T-helper 1 cell treated with Interleukin-12 subunit alpha and Interleukin-12 subunit beta and Interleukin-4 antibody, amounts not matched to agents 30 ng/mL and 1 ng/mL, for 36 hours (primary cell): Measurements from ENCODE around the gene THY1. TPM values are rescaled to one million over a fixed set of nuclear protein-coding genes. Genes with fewer than 3 reads are reported as not detected.
"Not testable (repeated sequence)": the region's sequence is repeated elsewhere in the genome, so short reads cannot be mapped to it uniquely, and the experiment has no call there.

Source experiments
- intact Hi-C: fragments of 100-400 bp; cut with micrococcal nuclease; formaldehyde crosslinking; loops from one replicate; pipeline ENCODE4 v1.15.1; 2024
- total RNA-seq: library from RNA; stranded (reverse); gene quantifications from 2 replicates; pipeline ENCODE4 v1.2.3, GENCODE V29; 2022

Gene THY1
- total RNA-seq, 1 donor from 2014 or later: 3.5 TPM

- intact Hi-C loops: no loop called here
Measured at GRCh38 chr11:119418759-119419158, 4.2 kb downstream of the THY1 start.

- intact Hi-C loops: no loop called here
Measured at GRCh38 chr11:119417726-119418540, 5.0 kb downstream of the THY1 start.

GRCh38 chr11:119416606-119417580, 6.1 kb downstream of the THY1 start:
- intact Hi-C loops: no loop called here

DNA sequence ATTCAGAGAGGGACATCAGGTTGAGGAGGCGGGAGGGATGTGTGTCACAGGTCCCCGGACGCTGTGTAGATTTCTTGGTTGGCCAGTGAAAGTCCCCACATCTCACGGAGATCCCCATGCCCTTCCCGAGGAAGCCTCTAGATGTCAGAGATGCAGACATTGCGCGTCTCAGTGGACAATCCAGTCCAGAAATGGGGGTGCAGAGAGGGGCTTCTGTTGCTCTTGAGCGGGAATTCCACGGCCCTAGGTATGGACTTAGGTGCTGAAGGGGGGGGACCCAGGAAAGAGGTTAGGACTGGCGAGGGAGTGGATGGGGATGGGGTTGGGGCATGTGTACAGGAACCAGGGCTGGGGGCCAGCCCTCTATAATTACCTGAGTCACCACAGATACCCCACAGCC, 7.0 kb downstream of the THY1 start:
- intact Hi-C loops: no loop called here

DNA sequence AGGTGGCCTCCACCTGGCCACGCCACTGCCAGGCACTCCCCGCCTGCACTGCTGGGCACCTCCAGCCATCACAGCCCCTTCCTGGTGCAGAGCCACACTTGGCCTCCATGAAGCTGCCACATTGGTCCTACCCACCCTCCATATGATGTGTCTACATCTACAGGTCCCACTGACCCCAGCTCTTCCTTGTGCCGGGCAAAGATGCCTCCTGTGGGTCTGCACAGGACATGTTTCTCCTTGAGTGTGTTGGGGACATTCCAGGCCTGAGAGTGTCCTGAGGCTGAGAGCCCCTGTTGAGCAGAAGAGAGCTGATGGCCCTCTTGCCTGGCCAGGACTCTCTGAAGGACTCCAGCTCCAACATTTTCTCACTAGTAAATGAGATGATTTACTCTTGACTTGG, 7.5 kb downstream of the THY1 start:
- intact Hi-C loops: no loop called here

DNA sequence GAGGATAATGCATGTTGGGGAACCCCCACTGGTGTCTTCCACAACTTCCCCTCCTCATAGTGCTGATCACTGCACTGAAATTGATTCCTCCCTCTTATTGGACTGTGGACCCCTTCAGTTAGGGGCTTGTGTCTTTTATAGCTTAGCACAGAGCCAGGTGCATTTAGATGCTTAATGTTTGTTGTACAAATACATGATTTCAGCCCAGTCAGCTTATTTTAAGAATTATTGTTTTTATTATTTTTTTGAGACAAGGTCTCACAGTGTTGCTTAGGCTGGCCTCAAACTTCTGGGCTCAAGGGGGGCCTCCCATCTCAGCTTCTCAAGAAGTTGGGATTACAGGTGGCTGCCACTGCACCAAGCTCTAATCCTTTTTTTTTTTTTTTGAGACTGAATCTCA, 8.2 kb downstream of the THY1 start:
- intact Hi-C loops: no loop called here

DNA sequence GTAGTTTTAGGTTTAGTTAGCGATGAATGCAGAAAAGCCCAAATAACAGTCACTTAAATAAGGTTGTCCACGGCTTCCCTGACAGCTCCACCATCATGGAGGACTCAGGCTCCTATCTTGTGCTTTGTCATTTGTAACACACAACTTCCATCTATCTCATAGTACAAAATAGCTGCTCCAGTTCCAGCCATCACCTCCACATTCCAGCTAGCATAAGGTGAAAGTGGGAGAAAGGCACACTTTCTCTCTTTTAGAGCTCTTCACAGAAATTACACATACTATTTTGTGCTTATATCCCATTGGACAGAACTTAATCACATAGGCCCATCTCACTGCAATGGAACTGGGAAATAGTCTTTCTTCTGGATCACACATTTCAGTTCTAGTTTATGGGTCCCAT, 8.7 kb downstream of the THY1 start:
- intact Hi-C loops: no loop called here

- intact Hi-C loops: no loop called here
Measured at GRCh38 chr11:119412072-119412471, 10.9 kb downstream of the THY1 start.

GRCh38 chr11:119410501-119410900, 12.5 kb downstream of the THY1 start:
- intact Hi-C loops: no loop called here

DNA sequence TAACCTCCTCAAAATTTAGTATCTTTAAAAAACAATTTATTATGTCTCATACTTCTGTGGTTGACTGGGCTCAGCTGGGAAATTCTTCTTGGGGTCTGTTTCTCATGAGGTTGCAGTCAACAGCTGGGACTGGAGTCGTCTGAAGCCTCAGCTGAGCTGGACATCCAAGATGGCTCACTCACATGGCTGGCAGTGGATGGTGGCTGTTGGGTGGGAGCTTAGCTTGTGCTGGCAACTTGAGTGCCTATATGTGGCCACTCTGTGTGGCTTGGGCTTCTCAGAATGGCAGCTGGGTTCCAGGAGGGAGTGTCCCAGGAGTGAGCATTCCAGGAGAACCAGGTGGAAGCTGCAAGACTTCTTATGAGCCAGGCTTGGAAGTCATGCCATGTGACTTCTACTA, 13.2 kb downstream of the THY1 start:
- intact Hi-C loops: no loop called here

DNA sequence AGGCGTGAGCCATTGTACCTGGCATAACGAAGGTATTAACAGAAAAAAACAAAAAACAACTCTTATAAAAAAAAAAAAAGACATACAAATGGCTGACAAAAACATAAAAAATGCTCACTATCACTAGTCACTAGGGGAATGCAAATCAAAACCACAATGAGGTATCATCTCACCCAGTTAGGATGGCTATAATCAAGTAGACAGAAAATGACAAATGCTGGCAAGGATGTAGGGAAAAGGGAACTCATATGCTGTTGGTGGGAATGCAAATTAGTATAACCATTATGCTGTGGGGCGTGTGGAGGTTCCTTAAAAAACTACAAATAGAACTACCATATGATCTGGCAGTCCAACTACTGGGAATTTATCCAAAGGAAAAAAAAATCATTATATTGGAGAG, 17.0 kb downstream of the THY1 start:
- intact Hi-C loops: no loop called here

GRCh38 chr11:119405448-119405847, 17.5 kb downstream of the THY1 start:
- intact Hi-C loops: not testable (repeated sequence)

DNA sequence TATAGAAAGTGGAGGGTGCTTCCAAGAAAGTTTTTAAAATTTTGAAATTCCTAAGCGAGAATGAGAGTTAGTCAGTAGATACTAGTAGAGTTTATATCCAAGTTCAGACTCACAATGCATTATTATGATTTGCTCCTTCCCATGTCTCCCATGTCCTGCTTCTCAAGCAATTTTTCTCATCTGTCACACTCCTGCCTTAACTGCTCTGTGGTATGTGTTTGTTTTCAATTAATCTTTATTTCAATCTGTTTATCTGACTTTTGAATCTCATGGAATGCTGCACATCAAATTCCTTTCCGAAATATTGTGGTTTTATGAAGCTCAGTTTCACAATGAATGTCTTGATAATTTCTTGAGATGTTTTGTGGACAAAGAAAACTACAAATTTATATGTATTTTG, 18.1 kb downstream of the THY1 start:
- intact Hi-C loops: no loop called here

DNA sequence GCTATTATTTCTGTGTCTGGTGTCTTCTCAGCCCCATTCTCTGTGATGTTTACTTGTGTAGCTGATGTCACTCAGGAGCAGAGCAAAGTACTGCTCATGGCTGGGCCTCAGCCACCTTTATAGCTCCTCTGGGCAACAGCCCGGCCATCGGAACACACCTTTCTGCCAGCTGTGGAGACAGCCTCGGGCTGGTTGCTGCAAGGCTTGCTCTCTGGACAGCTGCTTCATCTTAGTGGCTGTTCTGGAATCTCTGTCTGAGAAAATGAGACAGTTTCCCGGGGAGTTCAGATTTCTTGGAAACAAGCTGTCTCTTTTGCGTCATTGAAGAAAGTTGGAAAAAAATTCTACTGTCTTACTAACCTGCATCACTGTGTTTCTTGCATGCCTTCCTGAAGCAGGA, 20.0 kb downstream of the THY1 start:
- intact Hi-C loops: no loop called here

DNA sequence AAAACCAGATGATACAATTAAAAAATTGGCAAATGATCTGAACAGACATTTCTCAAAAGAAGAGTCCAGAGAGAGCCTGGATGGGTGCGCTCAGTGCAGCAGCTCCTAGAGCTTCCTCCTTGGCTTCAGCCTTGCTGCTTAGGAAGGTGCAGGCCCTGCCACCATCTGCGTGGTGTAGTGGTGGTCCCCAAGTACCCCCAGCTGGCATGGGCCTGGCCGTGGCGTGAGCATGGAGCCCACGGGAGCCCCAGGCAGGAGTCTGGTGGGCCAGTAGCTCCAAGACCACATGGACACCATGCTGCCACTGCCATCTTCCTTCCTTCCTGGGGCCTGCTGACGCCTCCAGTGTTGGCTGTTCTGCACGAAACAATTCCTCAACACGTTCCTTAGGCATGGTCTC, 20.5 kb downstream of the THY1 start:
- intact Hi-C loops: no loop called here

- intact Hi-C loops: no loop called here
Measured at GRCh38 chr11:119400860-119401259, 22.1 kb downstream of the THY1 start.

- intact Hi-C loops: no loop called here
Measured at GRCh38 chr11:119397740-119398139, 25.2 kb downstream of the THY1 start.

DNA sequence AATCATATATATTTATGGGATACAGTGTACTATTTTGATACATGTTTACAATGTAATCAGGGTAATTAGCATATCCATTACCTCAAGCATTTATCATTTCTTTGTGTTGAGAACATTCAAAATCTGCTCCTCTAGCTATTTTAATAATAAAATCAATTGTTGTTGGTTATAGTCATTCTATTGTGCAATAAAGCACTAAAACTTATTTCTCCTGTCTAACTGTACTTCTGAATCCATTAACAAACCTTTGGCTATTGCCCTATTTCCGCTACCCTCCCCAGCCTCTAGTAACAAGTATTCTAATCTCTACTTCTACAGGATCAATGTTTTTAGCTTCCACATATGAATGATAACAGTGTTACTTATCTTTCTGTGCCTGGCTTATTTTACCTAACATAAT, 26.1 kb downstream of the THY1 start:
- intact Hi-C loops: no loop called here

DNA sequence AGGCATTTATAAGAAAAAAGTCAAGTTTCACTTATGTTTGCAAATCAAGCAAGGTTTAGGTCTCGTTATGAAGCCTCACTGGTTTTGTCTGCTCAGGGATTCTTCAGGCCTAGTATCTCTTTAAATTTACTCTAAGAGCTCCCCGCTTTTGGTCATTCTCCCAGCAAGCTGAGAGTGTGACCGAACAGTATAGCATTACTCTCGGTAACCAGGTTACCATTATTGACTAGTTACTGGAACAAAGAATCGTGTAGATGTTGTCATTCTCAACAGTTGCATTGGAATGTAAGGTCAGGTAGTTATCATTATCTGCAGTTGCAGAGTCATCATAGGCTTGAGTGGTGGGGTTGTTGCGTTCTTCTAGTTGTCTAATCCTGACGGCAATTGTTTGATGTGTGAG, 31.7 kb downstream of the THY1 start:
- intact Hi-C loops: no loop called here

DNA sequence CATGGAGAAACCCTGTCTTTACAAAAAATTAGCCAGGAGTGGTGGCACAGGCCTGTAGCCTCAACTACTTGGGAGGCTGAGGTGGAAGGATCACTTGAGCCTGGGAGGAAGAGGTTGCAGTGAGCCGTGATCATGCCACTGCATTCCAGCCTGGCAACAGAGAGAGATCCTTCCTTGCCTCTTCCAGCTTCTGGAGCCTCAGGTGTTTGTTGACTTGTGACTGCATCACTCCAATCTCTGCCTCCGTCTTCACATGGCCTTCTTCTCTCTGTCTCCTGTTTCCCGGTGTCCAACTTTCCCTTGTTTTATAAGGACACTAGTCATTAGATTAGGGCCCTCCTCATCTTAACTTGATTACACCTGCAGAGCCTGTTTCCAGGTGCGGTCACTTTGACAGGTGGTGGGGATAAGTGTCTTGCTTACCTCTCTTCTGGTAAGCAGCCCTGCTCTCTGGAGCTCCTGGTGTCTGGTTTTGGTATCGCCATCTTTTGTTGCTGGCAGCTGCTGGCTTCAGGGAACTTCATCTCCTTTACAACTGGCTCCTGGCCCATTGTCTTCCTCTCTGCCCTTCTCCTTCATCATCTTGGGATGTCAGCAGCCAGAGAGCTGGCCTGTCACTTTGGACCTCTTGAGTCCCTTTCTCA, 33.2 kb downstream of the THY1 start:
- intact Hi-C loops: loop anchor here (10.0 kb wide), 1 partner anchor 335 kb away; the partner anchor contains the start of gene NECTIN1

DNA sequence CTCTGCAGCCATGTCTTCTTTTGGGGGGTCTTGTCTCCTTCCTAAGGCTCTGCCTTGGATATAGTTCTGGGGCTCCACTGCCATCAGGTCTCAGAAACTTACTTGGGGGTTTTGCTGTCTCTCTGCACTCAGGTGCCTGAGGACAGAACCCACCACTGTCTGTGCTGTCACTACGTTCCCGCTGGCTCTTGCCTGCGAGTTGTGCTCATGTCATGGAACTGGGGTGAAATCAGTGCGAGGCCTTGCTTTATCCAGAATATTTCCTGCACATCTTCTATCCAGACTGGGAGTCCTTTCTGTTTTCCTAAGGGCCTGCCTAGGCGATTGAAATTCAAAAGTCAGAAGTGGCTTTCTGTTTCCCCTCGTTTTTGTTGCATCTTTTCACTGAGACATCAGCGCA, 34.9 kb downstream of the THY1 start:
- intact Hi-C loops: loop anchor here (10.0 kb wide), 1 partner anchor 337 kb away; the partner anchor contains the start of gene NECTIN1

GRCh38 chr11:119384332-119384731, 38.6 kb downstream of the THY1 start:
- intact Hi-C loops: loop anchor here (5.0 to 10.0 kb wide), 2 partner anchors 327 to 340 kb away; partner anchors contain the start of genes HYOU1 and NECTIN1
